Tibial nerve (tissue), 4 donors: ENCODE results near the gene INPP5A.

Experiments
- CTCF ChIP-seq, 5 experiments: fragments of 200-600 bp in 3 of 5; fragments of 450-650 bp in 2 of 5; sonication (generic) in 3 of 5; IDR thresholded peaks; one replicate each; pipeline ENCODE4 v1.5.1; 2016 to 2019; ENCODE audit warnings: antibody characterized with exemption in 5 of 5, mild to moderate bottlenecking in 3 of 5, moderate library complexity in 2 of 5
- EP300 ChIP-seq, 2 donors: sonication (generic); formaldehyde crosslinking; IDR thresholded peaks; one replicate each; pipeline ENCODE4 v1.6.1; 2017; ENCODE audit warnings: antibody characterized with exemption in 2 of 2, mild to moderate bottlenecking in 1 of 2
- POLR2A ChIP-seq, 2 donors: fragments of 450-650 bp; IDR thresholded peaks; one replicate each; pipeline ENCODE4 v1.6.1; 2017; ENCODE audit warnings: antibody characterized with exemption in 2 of 2, mild to moderate bottlenecking in 2 of 2, moderate library complexity in 2 of 2

GRCh38 chr10:132743925-132744490 is 206.4 kb downstream of the INPP5A start:
- no peak for TF ChIP-seq EP300 (IDR thresholded peaks at IDR 0.05)
- TF ChIP-seq POLR2A (IDR thresholded peaks at IDR 0.05): no peak
- no peak for TF ChIP-seq CTCF (IDR thresholded peaks at IDR 0.05)
